ENCODE data around the gene CFAP74. TPM values are rescaled to one million over a fixed set of nuclear protein-coding genes. Genes with fewer than 3 reads are reported as not detected.
"Not testable (repeated sequence)": the region's sequence is repeated elsewhere in the genome, so short reads cannot be mapped to it uniquely, and the experiment has no call there.

The CFAP74 gene
- total RNA-seq, 1 donor from 2014 or later: 4.6 TPM

DNA sequence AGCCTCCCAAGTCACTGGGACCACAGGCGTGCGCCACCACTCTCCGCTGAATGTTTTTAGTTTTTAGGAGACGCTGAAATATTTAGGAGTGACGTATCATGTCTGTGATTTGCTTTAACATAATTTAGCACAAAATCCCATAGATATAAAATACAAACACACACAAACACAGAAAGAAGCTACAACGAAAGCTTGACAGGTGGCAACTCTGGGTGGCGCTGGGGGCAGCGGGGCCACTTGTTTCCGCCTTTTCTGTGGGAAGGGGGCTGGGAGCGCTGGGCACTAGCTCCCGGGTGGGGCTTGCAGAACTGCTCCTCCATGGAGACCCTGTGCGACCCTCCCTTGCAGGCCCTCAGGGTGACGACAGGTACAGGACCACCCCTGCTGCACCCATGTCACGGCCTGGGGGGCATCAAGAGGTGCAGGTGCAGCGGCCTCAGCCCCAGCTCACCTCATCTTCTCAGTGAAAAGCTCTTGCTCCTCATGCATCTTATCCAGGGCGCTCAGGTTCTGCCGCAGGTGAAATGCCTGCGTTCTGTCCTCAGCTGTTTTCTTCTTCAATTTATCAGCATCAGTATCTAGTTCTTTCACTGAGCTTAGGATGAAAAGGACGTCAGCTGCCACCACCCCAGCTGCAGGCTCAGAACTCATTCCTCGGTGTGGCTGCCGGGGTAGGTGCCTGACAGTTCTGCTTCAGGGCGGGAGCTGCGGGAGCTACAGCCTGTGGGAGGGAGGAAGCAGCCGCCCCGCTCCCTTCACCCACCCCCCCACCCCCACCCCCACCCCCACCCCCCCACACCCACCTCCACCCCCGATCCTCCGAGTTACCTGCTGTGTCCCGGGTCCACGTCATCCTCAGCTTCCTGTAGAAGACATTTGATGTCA is 15.3 kb downstream of the CFAP74 start:
- no peak for DNase-seq (ENCODE audit: low spot score)

DNA sequence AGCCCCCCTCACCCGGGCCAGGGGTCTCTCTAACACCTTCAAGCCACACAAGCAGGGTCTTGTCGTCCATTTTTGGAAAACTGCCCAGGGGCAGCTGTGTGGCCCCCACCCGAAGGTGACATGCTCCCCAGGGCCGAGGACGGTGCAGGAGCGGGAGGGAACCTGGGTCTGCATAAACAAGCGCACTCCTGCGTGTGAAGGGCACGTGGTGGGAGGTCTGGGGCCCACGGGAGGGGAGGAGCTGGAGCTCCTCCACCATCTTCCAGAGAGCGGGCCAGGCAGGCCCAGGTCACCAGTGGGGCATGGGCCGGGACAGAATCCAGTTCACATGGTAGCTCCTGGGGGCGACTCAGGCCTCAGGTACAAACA is 16.5 kb downstream of the CFAP74 start:
- no peak for DNase-seq (ENCODE audit: low spot score)

DNA sequence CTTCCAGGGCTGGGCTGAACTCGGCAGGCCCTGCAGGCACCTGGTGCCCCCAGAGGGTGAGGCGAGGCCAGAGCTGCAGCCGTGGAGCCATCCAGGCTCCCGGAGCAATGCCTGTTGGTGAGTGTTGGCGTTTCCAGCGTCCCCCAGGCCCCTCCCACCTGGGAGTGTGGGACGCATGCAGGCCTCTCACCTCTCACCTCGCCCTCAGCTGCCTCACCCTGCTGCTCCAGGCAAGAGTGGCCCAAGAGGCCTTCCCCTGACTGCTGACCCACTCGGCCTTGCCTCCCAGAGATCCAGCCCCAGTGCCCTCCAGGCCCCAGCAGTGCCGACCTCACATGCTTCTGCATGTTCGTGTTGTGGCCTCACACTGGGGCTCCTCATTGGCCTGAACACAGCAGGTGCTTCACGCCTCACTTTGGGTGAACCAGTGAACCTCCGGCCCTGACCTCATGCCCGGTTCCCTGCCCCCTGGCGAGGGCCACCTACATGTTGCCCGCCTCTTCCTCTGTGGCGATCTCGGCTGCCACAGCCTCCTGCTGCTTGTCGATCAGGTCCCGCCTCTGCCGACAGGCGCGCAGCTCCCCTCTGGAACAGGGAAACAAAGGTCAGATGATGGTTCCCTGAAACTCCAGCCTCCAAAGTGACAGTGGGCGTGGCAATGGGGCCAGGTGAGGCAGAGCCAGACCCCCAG is 17.0 kb downstream of the CFAP74 start:
- no peak for DNase-seq (ENCODE audit: low spot score)

DNA sequence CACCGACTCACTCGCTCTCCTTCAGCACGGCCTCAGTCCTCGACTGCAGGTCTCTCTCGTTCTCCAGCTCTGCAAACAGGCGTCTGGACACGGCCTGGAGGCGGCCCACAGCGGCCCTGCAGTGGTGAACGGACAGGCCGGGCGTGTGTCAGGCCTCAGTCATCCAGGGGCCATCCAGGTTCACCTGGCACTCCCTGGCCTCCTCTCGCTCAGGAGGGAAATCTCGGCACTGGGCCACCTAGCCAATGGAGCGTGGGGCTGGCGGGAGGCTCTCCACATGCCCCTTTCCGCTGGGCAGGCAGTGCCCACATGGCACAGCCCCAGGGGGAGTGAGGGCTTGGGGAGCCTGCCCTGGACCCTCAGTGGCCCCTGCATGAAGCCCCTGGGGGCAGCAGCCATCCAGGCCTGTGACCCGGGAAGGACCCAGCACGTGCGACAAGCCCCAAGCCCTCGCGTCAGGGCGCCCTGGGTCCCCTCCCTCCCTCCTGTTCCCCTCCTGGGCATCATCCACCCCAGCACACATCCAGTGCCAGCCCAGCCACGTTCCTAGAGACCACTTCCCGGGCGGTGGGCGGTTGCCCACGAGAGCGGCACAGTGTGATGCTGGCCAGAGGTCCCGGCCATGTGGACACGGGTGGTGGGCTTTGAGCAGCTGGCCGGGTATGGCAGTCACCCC is 18.1 kb downstream of the CFAP74 start:
- DNase-seq (ENCODE audit: low spot score): no peak

DNA sequence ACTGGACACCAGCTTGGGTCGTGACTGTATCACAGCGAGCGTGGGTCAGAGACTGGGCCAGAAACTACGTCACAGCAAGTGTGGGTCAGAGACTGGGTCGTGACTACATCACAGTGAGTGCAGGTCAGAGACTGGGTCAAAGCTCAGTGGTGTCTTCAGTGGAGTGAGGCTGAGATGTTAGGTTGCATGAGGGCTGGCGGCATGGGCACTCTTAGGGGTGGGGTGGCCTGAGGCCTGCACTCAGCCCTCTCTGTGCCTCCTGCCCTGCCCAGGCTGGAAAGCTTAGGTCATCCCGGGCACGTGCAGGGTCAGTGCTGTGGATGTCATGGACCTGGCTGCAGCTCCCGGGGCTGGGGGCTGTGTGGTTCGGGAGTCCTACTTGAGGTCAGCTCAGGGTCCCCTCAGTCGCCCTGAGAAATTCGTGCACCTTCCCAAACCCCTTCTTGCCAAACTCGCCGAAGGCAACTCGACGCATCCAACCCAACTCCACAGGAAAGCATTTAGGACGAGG is 19.0 kb downstream of the CFAP74 start:
- DNase-seq (ENCODE audit: low spot score): no peak

DNA sequence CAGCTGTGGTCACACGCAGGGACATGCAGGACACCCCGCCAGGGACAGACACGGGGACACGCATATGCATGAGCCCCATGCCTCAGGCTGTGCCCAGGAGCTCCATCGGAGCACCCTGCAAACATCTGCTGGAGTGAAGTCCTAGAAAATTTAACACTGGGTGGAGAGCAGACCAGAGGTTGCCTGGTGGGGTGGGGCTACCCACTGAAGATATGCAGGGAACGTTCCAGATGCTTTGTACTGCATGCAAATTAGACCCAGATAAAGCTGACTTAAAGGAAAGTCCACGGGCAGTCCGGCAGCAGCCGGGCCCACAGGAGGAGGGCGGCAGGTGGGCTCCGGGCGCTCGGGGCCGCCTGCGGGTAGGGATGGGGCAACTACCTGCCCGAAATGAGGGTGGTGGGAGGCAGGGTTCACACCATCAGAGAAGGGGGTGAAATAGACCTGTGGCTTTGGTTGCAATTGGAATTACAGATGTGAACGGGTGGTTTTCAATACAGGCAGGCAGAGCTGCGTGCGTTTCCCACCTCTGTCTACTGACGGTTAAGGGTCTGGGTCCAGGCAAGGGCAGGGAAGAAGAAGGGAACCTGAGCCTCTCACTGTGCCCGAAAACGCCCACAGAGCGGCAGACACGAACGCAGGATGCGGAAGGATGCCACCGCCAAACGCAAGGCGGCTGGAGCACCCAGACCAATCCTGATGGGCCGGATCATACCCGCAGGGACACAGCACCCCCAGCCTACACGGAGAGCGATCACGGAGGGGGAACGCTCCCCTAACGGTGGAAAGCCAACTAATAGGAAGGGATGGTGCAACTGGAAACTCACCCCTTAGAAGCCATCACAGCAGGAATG is 21.0 kb downstream of the CFAP74 start:
- no peak for DNase-seq (ENCODE audit: low spot score)

DNA sequence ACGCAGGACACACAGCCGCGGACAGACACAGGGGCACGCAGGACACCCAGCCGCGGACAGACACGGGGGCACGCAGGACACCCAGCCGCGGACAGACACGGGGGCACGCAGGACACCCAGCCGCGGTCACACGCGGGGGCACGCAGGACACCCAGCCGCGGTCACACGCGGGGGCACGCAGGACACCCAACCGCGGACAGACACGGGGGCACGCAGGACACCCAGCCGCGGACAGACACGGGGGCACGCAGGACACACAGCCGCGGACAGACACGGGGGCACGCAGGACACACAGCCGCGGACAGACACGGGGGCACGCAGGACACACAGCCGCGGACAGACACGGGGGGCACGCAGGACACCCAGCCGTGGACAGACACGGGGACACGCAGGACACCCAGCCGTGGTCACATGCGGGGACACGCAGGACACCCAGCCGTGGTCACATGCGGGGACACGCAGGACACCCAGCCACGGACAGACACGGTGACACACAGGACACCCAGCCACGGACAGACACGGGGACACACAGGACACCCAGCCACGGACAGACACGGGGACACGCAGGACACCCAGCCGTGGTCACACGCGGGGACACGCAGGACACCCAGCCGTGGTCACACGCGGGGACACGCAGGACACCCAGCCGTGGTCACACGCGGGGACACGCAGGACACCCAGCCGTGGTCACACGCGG is 21.8 kb downstream of the CFAP74 start:
- DNase-seq (ENCODE audit: low spot score): not testable (repeated sequence)

DNA sequence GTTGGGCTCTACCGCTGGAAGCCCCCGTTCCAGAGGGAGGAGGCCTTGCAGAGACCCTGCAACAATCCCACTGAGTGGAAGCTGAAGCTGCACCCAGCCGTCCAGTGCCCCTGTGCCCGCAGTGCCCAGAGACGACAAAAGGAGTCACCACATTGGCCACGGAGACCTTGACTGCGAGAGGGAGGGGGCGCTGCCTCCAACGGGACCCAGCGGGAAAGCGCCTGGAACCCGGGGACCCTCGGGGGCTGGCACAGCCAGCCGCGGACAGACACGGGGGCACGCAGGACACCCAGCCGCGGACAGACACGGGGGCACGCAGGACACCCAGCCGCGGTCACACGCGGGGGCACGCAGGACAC is 22.5 kb downstream of the CFAP74 start:
- no peak for DNase-seq (ENCODE audit: low spot score)

DNA sequence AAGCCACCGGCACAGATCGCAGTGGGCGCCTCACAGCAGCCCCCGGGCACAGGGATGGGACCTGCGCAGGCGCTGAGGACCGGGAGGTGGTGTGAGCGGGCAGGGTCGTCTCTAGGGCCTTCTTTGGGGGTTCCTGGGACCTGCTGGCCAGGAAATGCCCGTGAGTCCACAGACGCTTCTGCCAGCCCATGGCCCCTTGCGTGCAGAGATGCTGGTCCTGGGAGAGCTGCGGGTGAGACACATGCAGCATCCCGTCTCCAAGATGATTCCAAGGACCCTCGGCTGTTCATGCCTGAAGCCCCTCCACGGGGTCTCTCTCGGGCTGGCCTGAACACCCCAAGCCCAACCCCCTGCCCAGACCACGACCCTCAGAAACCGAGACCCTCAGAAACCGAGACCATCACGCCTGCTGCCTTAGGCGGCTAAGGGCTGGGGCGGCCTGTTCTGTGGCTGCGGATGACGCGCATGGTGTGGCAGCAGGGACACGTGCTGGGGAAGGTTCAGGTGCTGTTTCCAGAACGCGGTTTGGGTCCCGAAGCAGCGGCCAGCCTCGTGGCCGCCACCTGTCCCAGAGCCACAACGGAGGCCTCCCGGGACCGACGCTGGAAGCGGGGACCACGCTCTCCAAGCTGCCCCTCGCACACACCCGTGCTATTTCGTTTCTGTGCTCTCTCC is 23.0 kb downstream of the CFAP74 start:
- DNase-seq (ENCODE audit: low spot score): no peak

DNA sequence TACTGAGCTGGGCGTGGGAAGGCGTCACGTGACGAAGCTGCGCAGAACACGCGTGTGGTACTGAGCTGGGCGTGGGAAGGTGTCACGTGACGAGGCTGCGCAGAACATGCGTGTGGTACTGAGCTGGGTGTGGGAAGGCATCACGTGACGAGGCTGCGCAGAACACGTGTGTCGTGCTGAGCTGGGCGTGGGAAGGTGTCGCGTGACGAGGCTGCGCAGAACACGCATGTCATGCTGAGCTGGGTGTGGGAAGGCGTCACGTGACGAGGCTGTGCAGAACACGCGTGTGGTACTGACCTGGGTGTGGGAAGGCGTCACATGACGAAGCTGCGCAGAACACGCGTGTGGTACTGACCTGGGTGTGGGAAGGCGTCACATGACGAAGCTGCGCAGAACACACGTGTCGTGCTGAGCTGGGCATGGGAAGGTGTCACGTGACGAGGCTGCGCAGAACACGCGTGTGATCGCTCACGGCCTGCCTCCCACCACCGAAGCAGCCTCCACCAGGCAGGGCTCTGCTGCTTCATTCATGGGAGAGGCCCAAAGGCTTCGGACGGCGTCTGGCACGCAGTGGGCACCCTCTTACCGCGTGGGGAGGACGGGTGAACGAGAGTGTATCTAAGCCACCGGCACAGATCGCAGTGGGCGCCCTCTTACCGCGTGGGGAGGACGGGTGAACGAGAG is 24.0 kb downstream of the CFAP74 start:
- DNase-seq (ENCODE audit: low spot score): no peak

DNA sequence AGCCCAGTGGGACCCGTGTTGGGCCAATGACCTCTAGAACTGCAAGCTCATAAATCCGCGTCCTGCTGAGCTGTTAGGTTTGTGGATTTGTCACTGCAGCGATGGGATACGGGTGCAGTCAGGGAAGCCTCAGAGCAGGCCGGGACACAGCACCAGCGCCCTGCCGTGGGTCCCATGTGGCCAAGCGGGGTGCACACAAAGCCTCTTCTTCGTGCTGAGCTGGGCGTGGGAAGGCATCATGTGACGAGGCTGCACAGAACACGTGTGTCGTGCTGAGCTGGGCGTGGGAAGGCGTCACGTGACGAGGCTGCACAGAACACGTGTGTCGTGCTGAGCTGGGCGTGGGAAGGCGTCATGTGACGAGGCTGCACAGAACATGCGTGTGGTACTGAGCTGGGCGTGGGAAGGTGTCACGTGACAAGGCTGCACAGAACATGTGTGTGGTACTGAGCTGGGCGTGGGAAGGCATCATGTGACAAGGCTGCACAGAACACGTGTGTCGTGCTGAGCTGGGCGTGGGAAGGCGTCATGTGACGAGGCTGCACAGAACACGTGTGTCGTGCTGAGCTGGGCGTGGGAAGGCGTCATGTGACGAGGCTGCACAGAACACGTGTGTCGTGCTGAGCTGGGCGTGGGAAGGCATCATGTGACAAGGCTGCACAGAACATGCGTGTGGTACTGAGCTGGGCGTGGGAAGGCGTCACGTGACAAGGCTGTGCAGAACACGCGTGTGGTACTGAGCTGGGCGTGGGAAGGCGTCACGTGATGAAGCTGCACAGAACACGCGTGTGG is 24.7 kb downstream of the CFAP74 start:
- DNase-seq (ENCODE audit: low spot score): not testable (repeated sequence)

DNA sequence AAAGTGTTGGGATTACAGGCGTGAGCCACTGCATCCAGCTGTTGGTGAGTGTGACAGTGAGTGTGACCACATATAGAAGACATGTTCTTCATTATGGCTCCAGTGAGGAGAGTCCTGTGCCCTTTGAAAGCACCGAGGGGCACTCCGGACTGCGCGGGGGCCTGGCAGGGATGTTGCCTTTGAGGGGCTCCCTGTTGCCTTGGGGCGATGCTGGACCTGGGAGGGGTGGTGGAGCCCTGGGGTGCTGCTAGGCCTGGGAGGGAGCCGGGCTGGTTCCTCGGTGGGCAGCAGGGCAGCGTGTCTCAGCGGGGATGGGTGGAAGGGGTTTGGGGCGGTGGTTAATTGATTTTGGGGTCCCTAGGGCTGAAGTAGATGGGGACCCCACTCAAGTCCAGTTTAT is 25.5 kb downstream of the CFAP74 start:
- DNase-seq (ENCODE audit: low spot score): no peak

DNA sequence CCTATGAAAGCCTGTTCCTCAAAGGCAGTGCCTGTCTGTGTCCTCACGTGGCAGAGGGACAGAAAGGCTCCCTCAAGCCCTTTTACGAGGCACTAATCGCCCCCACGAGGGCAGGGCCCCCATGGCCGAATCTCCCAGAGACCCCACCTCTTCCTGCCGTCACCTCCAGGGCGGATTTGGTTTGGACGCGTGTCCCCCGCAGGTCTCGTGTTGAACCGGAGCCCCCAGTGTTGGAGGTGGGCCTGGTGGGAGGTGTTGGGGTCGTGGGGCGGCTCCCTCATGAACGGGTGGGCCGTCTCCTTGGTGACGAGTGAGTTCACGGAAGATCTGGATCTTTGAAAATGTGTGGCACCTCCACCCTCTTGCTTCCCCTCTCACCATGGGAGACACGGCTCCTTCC is 27.6 kb downstream of the CFAP74 start:
- no peak for DNase-seq (ENCODE audit: low spot score)

DNA sequence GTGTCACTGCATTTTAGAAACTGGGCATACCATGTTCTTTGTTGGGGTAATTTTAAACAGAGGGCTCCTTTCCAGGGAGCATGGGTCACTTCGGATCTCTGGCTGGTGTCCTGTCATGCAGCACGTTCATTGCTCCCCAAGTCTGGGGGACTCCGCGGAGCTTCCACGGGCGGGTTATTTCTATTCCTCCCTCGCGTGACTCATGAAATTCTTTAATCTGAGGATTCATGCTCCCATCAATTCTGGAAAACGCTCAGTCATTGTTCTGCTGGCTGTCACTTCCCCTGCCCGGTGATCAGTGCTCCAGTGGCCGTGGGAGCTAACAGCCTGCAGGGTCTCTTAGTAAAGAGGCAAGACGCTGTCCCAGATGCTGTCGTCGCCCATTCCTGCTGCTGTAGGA is 28.1 kb downstream of the CFAP74 start:
- DNase-seq (ENCODE audit: low spot score): no peak

DNA sequence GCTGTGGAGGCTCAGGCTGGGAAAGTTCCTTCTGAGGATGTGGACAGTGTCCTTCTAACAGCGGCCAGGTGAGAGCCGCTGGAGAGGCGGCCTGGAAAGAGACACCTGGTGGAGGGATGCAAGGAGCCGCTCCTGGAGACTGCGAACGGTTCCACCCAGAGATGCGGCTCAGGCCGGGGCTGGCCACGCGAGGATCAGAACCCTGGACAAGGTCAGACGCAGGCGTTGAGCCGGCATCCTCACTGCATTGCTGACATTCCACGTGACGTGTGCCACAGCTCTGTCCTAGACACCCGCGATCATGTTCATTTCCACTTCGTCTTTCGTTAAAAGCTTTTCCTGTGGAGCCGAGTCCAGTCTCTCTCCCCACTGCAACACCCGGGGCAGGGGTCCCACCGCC is 28.8 kb downstream of the CFAP74 start:
- no peak for DNase-seq (ENCODE audit: low spot score)

DNA sequence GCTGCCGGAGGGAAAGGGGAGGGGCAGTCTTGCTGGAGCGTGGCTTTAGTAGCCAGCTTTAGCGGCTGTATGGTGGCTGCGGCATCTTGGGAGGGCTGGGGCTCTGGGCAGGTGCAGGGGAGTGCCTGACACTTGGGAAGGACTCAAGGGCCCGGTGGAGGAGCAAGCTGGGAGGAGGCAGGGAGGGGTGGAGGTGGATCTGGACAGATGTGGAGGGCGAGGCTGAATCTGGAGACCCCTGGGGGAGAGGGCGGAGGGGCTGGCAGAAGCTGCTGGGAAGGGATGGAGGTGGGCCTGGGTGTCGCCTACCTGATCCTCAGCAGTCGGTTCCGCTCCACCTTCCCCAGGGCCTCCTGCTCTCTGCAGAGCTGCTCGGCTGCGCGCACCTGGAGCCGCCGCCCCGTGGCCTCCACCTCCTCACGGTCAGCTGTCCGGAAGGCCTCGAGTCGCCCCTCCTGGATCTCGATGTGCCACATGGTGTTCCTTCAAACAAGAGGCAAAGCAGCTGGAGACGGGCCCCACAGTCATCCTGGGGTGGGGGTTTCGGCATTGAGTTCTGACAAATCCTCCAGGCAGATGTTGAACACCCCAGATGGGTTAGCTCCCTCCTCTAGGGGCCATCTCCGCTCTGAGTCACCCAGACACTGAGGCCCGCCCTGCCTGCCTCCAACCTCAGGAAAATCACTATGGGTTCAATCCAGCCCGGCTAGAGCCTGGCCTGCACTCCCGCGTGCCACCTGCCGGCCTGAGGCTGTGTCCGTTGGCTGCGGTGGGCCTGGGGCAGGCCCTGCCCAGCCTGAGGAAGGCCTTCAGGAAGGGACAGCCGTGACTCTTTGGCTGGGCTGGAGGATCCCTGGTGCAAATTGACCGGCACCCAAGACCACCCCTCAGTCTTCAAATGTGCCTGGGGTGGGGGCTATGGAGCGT is 29.6 kb downstream of the CFAP74 start:
- no peak for DNase-seq (ENCODE audit: low spot score)

DNA sequence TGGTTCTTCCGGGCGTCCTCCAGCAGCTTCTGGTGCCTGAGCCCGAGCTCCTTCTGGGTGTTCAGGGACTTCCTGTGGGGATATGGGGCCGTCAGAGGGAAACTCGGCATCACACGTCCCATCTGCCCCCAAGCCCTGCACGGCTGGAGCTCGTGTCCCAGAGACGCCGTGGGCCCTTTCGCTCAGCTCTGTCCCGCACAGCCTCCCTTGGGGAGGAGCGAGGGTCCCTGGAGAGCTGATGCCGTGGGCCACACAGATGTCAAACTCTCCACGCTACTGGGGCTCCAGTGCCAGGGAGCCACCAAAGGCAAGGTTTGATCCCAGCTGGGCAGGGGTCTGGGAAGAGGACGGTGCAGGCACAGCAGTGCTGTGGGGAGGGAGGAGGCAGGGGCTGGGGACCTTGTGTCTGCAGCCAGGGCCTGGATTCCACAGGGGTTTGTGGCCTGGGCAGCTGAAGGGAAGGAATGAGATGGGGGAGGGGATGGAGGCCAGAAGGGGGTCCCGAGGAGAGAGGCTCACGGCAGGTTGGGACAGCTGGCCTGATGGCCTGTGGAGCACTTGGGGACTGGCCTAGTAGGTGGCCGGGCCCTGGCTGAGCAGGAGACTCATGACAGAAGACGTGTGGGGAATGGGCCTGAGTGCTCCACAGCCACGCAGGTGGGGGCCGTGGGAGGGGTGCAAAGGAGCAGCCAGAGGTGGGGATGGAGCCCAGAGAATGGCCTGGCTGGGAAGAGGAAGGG is 30.4 kb downstream of the CFAP74 start:
- no peak for DNase-seq (ENCODE audit: low spot score)
